Measurements from ENCODE around the gene SLC35C1. TPM values are rescaled to one million over a fixed set of nuclear protein-coding genes. Genes with fewer than 3 reads are reported as not detected.

SLC35C1 gene
- total and polyA plus RNA-seq, 2 of the 13 experiments (the other 11 are each of a cell fraction or from before 2014, with no cell fraction given): 2.9 to 7.0 TPM

GRCh38 chr11:45771566-45772448 is 33.1 kb upstream of the SLC35C1 start (continued):
- TF ChIP-seq ZNF362 (CRISPR knock-in tag; IDR thresholded peaks at IDR 0.05; ENCODE audit: borderline replicate concordance) (no peak), ZNF678 (CRISPR knock-in tag; IDR thresholded peaks at IDR 0.05) (no peak), TEAD2 (CRISPR knock-in tag; IDR thresholded peaks at IDR 0.05) (no peak), GATAD1 (CRISPR knock-in tag; IDR thresholded peaks at IDR 0.05) (0 out of 2 replicates have a peak, but pooled peaks have one; percentile 18), NR2F1 (CRISPR knock-in tag; IDR thresholded peaks at IDR 0.05) (no peak), PHF21A (CRISPR knock-in tag; IDR thresholded peaks at IDR 0.05) (peak; percentile 8; the same call in 1 of the 2 replicates), ATF3 (CRISPR knock-in tag; IDR thresholded peaks at IDR 0.05) (no peak), IRX3 (CRISPR knock-in tag; IDR thresholded peaks at IDR 0.05; ENCODE audit: borderline replicate concordance, low read depth) (no peak), SNAI1 (CRISPR knock-in tag; IDR thresholded peaks at IDR 0.05; ENCODE audit: borderline replicate concordance) (0 out of 2 replicates have a peak, but pooled peaks have one; percentile 33), ZNF326 (CRISPR knock-in tag; IDR thresholded peaks at IDR 0.05; ENCODE audit: borderline replicate concordance) (no peak), RAD21 (CRISPR knock-in tag; IDR thresholded peaks at IDR 0.05) (peak; percentile 89), ZBTB7B (CRISPR knock-in tag; IDR thresholded peaks at IDR 0.05) (0 out of 2 replicates have a peak, but pooled peaks have one; percentile 18), ZNF10 (CRISPR knock-in tag; IDR thresholded peaks at IDR 0.05; ENCODE audit: borderline replicate concordance, low read depth) (no peak), ZNF747 (CRISPR knock-in tag; IDR thresholded peaks at IDR 0.05; ENCODE audit: borderline replicate concordance) (no peak), ZBTB49 (CRISPR knock-in tag; IDR thresholded peaks at IDR 0.05; ENCODE audit: borderline replicate concordance) (no peak), POGK (CRISPR knock-in tag; conservative IDR thresholded peaks at IDR 0.05) (0 out of 2 replicates have a peak, but pooled peaks have one; percentile 18), PATZ1 (CRISPR knock-in tag; IDR thresholded peaks at IDR 0.05) (0 out of 2 replicates have a peak, but pooled peaks have one; percentile 36), NFKB2 (CRISPR knock-in tag; IDR thresholded peaks at IDR 0.05; ENCODE audit: borderline replicate concordance) (peak; percentile 25; the same call in 1 of the 2 replicates), ZZZ3 (CRISPR knock-in tag; IDR thresholded peaks at IDR 0.05; ENCODE audit: borderline replicate concordance) (no peak), ZNF570 (CRISPR knock-in tag; IDR thresholded peaks at IDR 0.05; ENCODE audit: borderline replicate concordance) (no peak)

All from HepG2 (cell line).